HEK293 (cell line): ENCODE results near the gene GTPBP3.
A peak's percentile ranks its signal among the peaks of the same experiment; 100 is the strongest.

Experiments
- BCL11B ChIP-seq: fragments of 450-650 bp; formaldehyde crosslinking; IDR thresholded peaks from 2 replicates; pipeline ENCODE4 v1.5.1; 2016; ENCODE audit warnings: low read depth, missing biosample characterization, missing genetic modification characterization
- KLF7 ChIP-seq: fragments of 450-650 bp; formaldehyde crosslinking; IDR thresholded peaks from 2 replicates; pipeline ENCODE4 v1.5.1; 2016; ENCODE audit warnings: missing biosample characterization, missing genetic modification characterization, borderline replicate concordance
- SP3 ChIP-seq: fragments of 450-650 bp; formaldehyde crosslinking; IDR thresholded peaks from 2 replicates; pipeline ENCODE4 v1.5.1; 2016; ENCODE audit warnings: missing biosample characterization, missing genetic modification characterization
- WT1 ChIP-seq: fragments of 450-650 bp; formaldehyde crosslinking; IDR thresholded peaks from 2 replicates; pipeline ENCODE4 v1.5.1; 2016; ENCODE audit warnings: missing biosample characterization, missing genetic modification characterization
- ZBTB1 ChIP-seq: fragments of 450-650 bp; formaldehyde crosslinking; IDR thresholded peaks from 2 replicates; pipeline ENCODE4 v1.5.1; 2016; ENCODE audit warnings: missing biosample characterization, missing genetic modification characterization
- ZBTB8A ChIP-seq: fragments of 450-650 bp; formaldehyde crosslinking; IDR thresholded peaks from 2 replicates; pipeline ENCODE4 v1.5.1; 2016; ENCODE audit warnings: missing biosample characterization, missing genetic modification characterization
- ZEB2 ChIP-seq: fragments of 450-650 bp; formaldehyde crosslinking; IDR thresholded peaks from 2 replicates; pipeline ENCODE4 v1.5.1; 2016; ENCODE audit warnings: missing biosample characterization, missing genetic modification characterization
- ZFP3 ChIP-seq: fragments of 450-650 bp; formaldehyde crosslinking; IDR thresholded peaks from 2 replicates; pipeline ENCODE4 v1.5.1; 2016; ENCODE audit warnings: low read depth, missing biosample characterization, missing genetic modification characterization
- ZNF133 ChIP-seq: fragments of 450-650 bp; formaldehyde crosslinking; IDR thresholded peaks from 2 replicates; pipeline ENCODE4 v1.5.1; 2016; ENCODE audit warnings: missing biosample characterization, missing genetic modification characterization
- ZNF148 ChIP-seq: fragments of 450-650 bp; formaldehyde crosslinking; IDR thresholded peaks from 2 replicates; pipeline ENCODE4 v1.5.0; 2017; ENCODE audit warnings: missing biosample characterization, missing genetic modification characterization, borderline replicate concordance
- ZNF16 ChIP-seq: fragments of 450-650 bp; formaldehyde crosslinking; IDR thresholded peaks from 2 replicates; pipeline ENCODE4 v1.5.1; 2016; ENCODE audit warnings: low read depth, missing biosample characterization, missing genetic modification characterization
- ZNF23 ChIP-seq: fragments of 450-650 bp; formaldehyde crosslinking; IDR thresholded peaks from 2 replicates; pipeline ENCODE4 v1.5.1; 2016; ENCODE audit warnings: missing biosample characterization, missing genetic modification characterization, borderline replicate concordance
- ZNF280C ChIP-seq: fragments of 450-650 bp; formaldehyde crosslinking; IDR thresholded peaks from 2 replicates; pipeline ENCODE4 v1.5.1; 2016; ENCODE audit warnings: missing biosample characterization, missing genetic modification characterization
- ZNF324 ChIP-seq: fragments of 450-650 bp; formaldehyde crosslinking; IDR thresholded peaks from 2 replicates; pipeline ENCODE4 v1.5.1; 2016; ENCODE audit warnings: missing biosample characterization, missing genetic modification characterization
- ZNF354C ChIP-seq: fragments of 450-650 bp; formaldehyde crosslinking; IDR thresholded peaks from 2 replicates; pipeline ENCODE4 v1.5.1; 2016; ENCODE audit warnings: missing biosample characterization, missing genetic modification characterization, low read depth, borderline replicate concordance
- ZNF423 ChIP-seq: fragments of 450-650 bp; formaldehyde crosslinking; IDR thresholded peaks from 2 replicates; pipeline ENCODE4 v1.5.1; 2016; ENCODE audit warnings: missing biosample characterization, missing genetic modification characterization
- ZNF48 ChIP-seq: fragments of 450-650 bp; formaldehyde crosslinking; IDR thresholded peaks from 2 replicates; pipeline ENCODE4 v1.5.1; 2016; ENCODE audit warnings: missing biosample characterization, missing genetic modification characterization
- ZNF501 ChIP-seq: fragments of 450-650 bp; formaldehyde crosslinking; IDR thresholded peaks from 2 replicates; pipeline ENCODE4 v1.5.1; 2016; ENCODE audit warnings: missing biosample characterization, missing genetic modification characterization
- ZNF518A ChIP-seq: fragments of 450-650 bp; formaldehyde crosslinking; conservative IDR thresholded peaks from 2 replicates; pipeline ENCODE4 v1.5.1; 2016; ENCODE audit warnings: low read depth, missing biosample characterization, missing genetic modification characterization
- ZNF561 ChIP-seq: fragments of 450-650 bp; IDR thresholded peaks from 2 replicates; pipeline ENCODE4 v1.5.1; 2018; ENCODE audit warnings: missing biosample characterization, missing genetic modification characterization, borderline replicate concordance
- ZNF585B ChIP-seq: fragments of 450-650 bp; formaldehyde crosslinking; IDR thresholded peaks from 2 replicates; pipeline ENCODE4 v1.5.1; 2016; ENCODE audit warnings: missing biosample characterization, missing genetic modification characterization
- ZNF596 ChIP-seq: fragments of 450-650 bp; IDR thresholded peaks from 2 replicates; pipeline ENCODE4 v1.5.0; 2018; ENCODE audit warnings: missing biosample characterization, mild to moderate bottlenecking, missing genetic modification characterization, moderate library complexity
- ZNF623 ChIP-seq: fragments of 450-650 bp; formaldehyde crosslinking; IDR thresholded peaks from 2 replicates; pipeline ENCODE4 v1.5.1; 2016; ENCODE audit warnings: missing biosample characterization, missing genetic modification characterization
- ZNF626 ChIP-seq: fragments of 450-650 bp; sonication (Bioruptor Pico); formaldehyde crosslinking; IDR thresholded peaks from 2 replicates; pipeline ENCODE4 v1.5.1; 2018; ENCODE audit warnings: missing biosample characterization, missing genetic modification characterization, inconsistent platforms
- ZNF629 ChIP-seq: fragments of 450-650 bp; formaldehyde crosslinking; IDR thresholded peaks from 2 replicates; pipeline ENCODE4 v1.5.1; 2017; ENCODE audit warnings: missing biosample characterization, missing genetic modification characterization
- ZNF76 ChIP-seq: fragments of 450-650 bp; formaldehyde crosslinking; IDR thresholded peaks from 2 replicates; pipeline ENCODE4; 2016; ENCODE audit warnings: low read depth, missing biosample characterization, missing genetic modification characterization, borderline replicate concordance
- ZNF791 ChIP-seq: fragments of 450-650 bp; formaldehyde crosslinking; IDR thresholded peaks from 2 replicates; pipeline ENCODE4 v1.5.1; 2016; ENCODE audit warnings: missing biosample characterization, missing genetic modification characterization
- ZNF792 ChIP-seq: fragments of 450-650 bp; formaldehyde crosslinking; IDR thresholded peaks from 2 replicates; pipeline ENCODE4 v1.5.1; 2016; ENCODE audit warnings: missing biosample characterization, missing genetic modification characterization
- ZSCAN16 ChIP-seq: fragments of 450-650 bp; formaldehyde crosslinking; IDR thresholded peaks from 2 replicates; pipeline ENCODE4 v1.5.1; 2016; ENCODE audit warnings: missing biosample characterization, missing genetic modification characterization
- ZSCAN23 ChIP-seq: fragments of 450-650 bp; formaldehyde crosslinking; IDR thresholded peaks from 2 replicates; pipeline ENCODE4 v1.5.1; 2016; ENCODE audit warnings: missing biosample characterization, missing genetic modification characterization
- ZSCAN30 ChIP-seq: fragments of 450-650 bp; IDR thresholded peaks from 2 replicates; pipeline ENCODE4 v1.5.1; 2018; ENCODE audit warnings: missing biosample characterization, mild to moderate bottlenecking, missing genetic modification characterization, moderate library complexity
- ZXDB ChIP-seq: fragments of 450-650 bp; formaldehyde crosslinking; IDR thresholded peaks from 2 replicates; pipeline ENCODE4 v1.5.1; 2016; ENCODE audit warnings: missing biosample characterization, missing genetic modification characterization

GTPBP3 gene

GRCh38 chr19:17305517-17306284 lies 31.7 kb upstream of the GTPBP3 start, which contains the start of gene MRPL34 (continued):
- TF ChIP-seq ZXDB (tag by site-specific recombination), result peak; percentile 61; the same call in 1 of the 2 replicates
- peak; percentile 99 for TF ChIP-seq ZEB2
- peak; percentile 61; the same call in 1 of the 2 replicates for TF ChIP-seq ZNF629 (tag by site-specific recombination)
- TF ChIP-seq ZSCAN30 (tag by site-specific recombination), result no peak
- TF ChIP-seq ZNF23 (tag by site-specific recombination), result no peak
- TF ChIP-seq ZFP3 (tag by site-specific recombination), result no peak
- peak; percentile 94 for TF ChIP-seq ZNF76 (tag by site-specific recombination)
- no peak for TF ChIP-seq ZNF423 (tag by site-specific recombination)
- TF ChIP-seq ZNF354C, result no peak
- no peak for TF ChIP-seq ZNF791 (tag by site-specific recombination)
- TF ChIP-seq ZNF280C (tag by site-specific recombination), result no peak
- TF ChIP-seq ZNF148 (tag by site-specific recombination), result no peak
- TF ChIP-seq ZBTB1 (tag by site-specific recombination), result no peak
- no peak for TF ChIP-seq ZNF133 (tag by site-specific recombination)
- TF ChIP-seq ZNF324 (tag by site-specific recombination), result 0 out of 2 replicates have a peak, but pooled peaks have one; percentile 1
- no peak for TF ChIP-seq ZNF623 (tag by site-specific recombination)
- no peak for TF ChIP-seq ZNF585B
- TF ChIP-seq WT1 (tag by site-specific recombination), result 0 out of 2 replicates have a peak, but pooled peaks have one; percentile 5
- TF ChIP-seq ZNF596 (tag by site-specific recombination), result peak; percentile 45; the same call in 1 of the 2 replicates
- no peak for TF ChIP-seq ZNF48
- no peak for TF ChIP-seq KLF7 (tag by site-specific recombination)
- no peak for TF ChIP-seq ZNF626 (tag by site-specific recombination)
- 0 out of 2 replicates have a peak, but pooled peaks have one; percentile 22 for TF ChIP-seq ZNF792 (tag by site-specific recombination)
- TF ChIP-seq ZNF501, result peak; percentile 66; the same call in 1 of the 2 replicates
- peak; percentile 64 for TF ChIP-seq SP3
- no peak for TF ChIP-seq ZNF518A (tag by site-specific recombination)
- no peak for TF ChIP-seq ZSCAN16 (tag by site-specific recombination)
- TF ChIP-seq ZSCAN23 (tag by site-specific recombination), result no peak
- TF ChIP-seq ZNF561, result peak; percentile 80
- TF ChIP-seq BCL11B (tag by site-specific recombination), result 0 out of 2 replicates have a peak, but pooled peaks have one; percentile 10
- no peak for TF ChIP-seq ZNF16 (tag by site-specific recombination)
- peak; percentile 59 for TF ChIP-seq ZBTB8A (tag by site-specific recombination)
